GM19324 (cell line): ENCODE results near the gene TGIF2.

ENCODE experiments used
- ATAC-seq: cut with Tn5 transposase; IDR thresholded peaks from one replicate; pipeline ENCODE4 v1.9.1; 2021; ENCODE audit warnings: mild to moderate bottlenecking, moderate library complexity; ENCODE audit not compliant: unreplicated experiment, low FRiP score

Gene TGIF2

GRCh38 chr20:36573103-36573797, at the start of gene TGIF2:
Gene TGIF2, plus strand, starts transcription at chr20:36573597. Its CDS starts 5,178 bp downstream, at chr20:36578775.
- ATAC-seq = peak; percentile 81

GRCh38 chr20:36525620-36526365, 47.6 kb upstream of the TGIF2 start:
- ATAC-seq = no peak

- ATAC-seq = no peak
These were observed 46.8 kb upstream of the TGIF2 start for GRCh38 chr20:36526521-36527011.

- ATAC-seq = no peak
These were observed 45.9 kb upstream of the TGIF2 start for GRCh38 chr20:36527331-36528125.

GRCh38 chr20:36528176-36528874, 45.1 kb upstream of the TGIF2 start:
- no peak for ATAC-seq

GRCh38 chr20:36528875-36529417, 44.5 kb upstream of the TGIF2 start:
- ATAC-seq = no peak

GRCh38 chr20:36532388-36532787, 41.0 kb upstream of the TGIF2 start:
- no peak for ATAC-seq

GRCh38 chr20:36532822-36533221, 40.6 kb upstream of the TGIF2 start:
- no peak for ATAC-seq

GRCh38 chr20:36538026-36538722, 35.2 kb upstream of the TGIF2 start:
- ATAC-seq = no peak

- ATAC-seq = no peak
These were observed 32.7 kb upstream of the TGIF2 start for GRCh38 chr20:36540551-36541211.

- ATAC-seq = no peak
These were observed 32.1 kb upstream of the TGIF2 start, which contains the start of gene MYL9 for GRCh38 chr20:36541227-36541767. Gene MYL9, plus strand, starts transcription at chr20:36541519. Its CDS starts 3,366 bp downstream, at chr20:36544885.

- ATAC-seq = no peak
These were observed 31.5 kb upstream of the TGIF2 start for GRCh38 chr20:36541768-36542488.

- no peak for ATAC-seq
These were observed 30.7 kb upstream of the TGIF2 start for GRCh38 chr20:36542516-36543183.

- ATAC-seq = no peak
These were observed 29.9 kb upstream of the TGIF2 start for GRCh38 chr20:36543184-36544133.

GRCh38 chr20:36544134-36545018, 29.0 kb upstream of the TGIF2 start:
- ATAC-seq = no peak
